Measurements from ENCODE around the gene HOXA3. TPM values are rescaled to one million over a fixed set of nuclear protein-coding genes. Genes with fewer than 3 reads are reported as not detected.

Gene HOXA3
- total and polyA plus RNA-seq, 10 of the 15 experiments (the other 5 are each of a cell fraction or from before 2014, with no cell fraction given), result 0.05 TPM; not detected in 9

GRCh38 chr7:27092819-27093110, 59.6 kb downstream of the HOXA3 start:
- no peak for FAIRE-seq
- Histone ChIP-seq H3K4me3 (no peak overlapping the region), H2AFZ (ENCODE audit: control insufficient read depth, low read depth, low read length) (no peak overlapping the region), H3K27ac (ENCODE audit: control insufficient read depth, insufficient read depth) (no peak overlapping the region), H3K9ac (ENCODE audit: control insufficient read depth, insufficient read depth, low read length) (no peak overlapping the region), H3K9me3 (replicated peaks; ENCODE audit: control insufficient read depth, insufficient read depth, low read length) (peaks cover 3% of the 10 kb centered on the region; the same call in 1 of the 3 replicates), H4K20me1 (ENCODE audit: control insufficient read depth, insufficient read depth) (no peaks in the 10 kb centered on the region), H3K36me3 (ENCODE audit: control insufficient read depth in 2 of 2, insufficient read depth in 2 of 2, low read length in 1 of 2) (no peaks in the 10 kb centered on the region), H3K27me3 (replicated peaks in 1 of 2; ENCODE audit: control insufficient read depth in 2 of 2, insufficient read depth in 2 of 2, low read length in 1 of 2) (peaks cover 0 to 22% of the 10 kb centered on the region in 2 experiments; a peak in 3 of 4 replicates), H3K79me2 (ENCODE audit: control insufficient read depth, insufficient read depth, low read length) (no peaks in the 10 kb centered on the region), H3K4me1 (ENCODE audit: control insufficient read depth, insufficient read depth, low read length) (peaks cover 6% of the 10 kb centered on the region), H3K4me2 (ENCODE audit: control insufficient read depth, insufficient read depth) (no peak overlapping the region)
- RAD21 ChIA-PET (ENCODE audit: unreplicated experiment), result interaction anchor here (0.5 to 3.7 kb wide), 6 partner anchors 9 to 236 kb away, joined by 3 to 24 read pairs (median 3); no protein-coding TSS in a partner anchor
- SMC1A ChIA-PET (ENCODE audit: uncharacterized antibody, unreplicated experiment), result interaction anchor here (0.7 to 7.9 kb wide), 7 partner anchors 11 to 1850 kb away, joined by 3 to 110 read pairs (median 3); no protein-coding TSS in a partner anchor
- no peak for DNase-seq (ENCODE audit: low read depth, low spot score)
- CTCF ChIA-PET, result interaction anchor here (0.8 to 3.4 kb wide), 3 partner anchors 10 to 239 kb away, joined by 3 to 18 read pairs (median 7); no protein-coding TSS in a partner anchor
- TF ChIP-seq IRF4 (IDR thresholded peaks at IDR 0.05; ENCODE audit: low read depth, low read length) (no peak), ATF7 (IDR thresholded peaks at IDR 0.05; ENCODE audit: low read depth) (no peak)
- intact Hi-C loops (cut with micrococcal nuclease; ENCODE audit: unreplicated experiment) (no loop called here), in situ Hi-C loops (cut with MboI) (no loop called here)
- 92% methylated on average over 1 of the region's 1 CpG for WGBS (ENCODE audit: insufficient coverage, insufficient replicate concordance, low lambda C conversion rate, missing lambda C conversion rate)
- ATAC-seq, result no peak
- BruUV-seq (replicated peaks), result no TSS peak
- POLR2A ChIA-PET, result interaction anchor here (0.6 to 1.6 kb wide), 4 partner anchors 9 to 1660 kb away, joined by 3 to 10 read pairs (median 4); no protein-coding TSS in a partner anchor

GRCh38 chr7:27091941-27092818, 60.2 kb downstream of the HOXA3 start:
- H3K9ac ChIP-seq (ENCODE audit: control insufficient read depth, insufficient read depth, low read length), result no peak overlapping the region
- in situ Hi-C loops (cut with MboI) (no loop called here), intact Hi-C loops (cut with micrococcal nuclease; ENCODE audit: unreplicated experiment) (no loop called here)
- H3K27me3 ChIP-seq (replicated peaks in 1 of 2; ENCODE audit: control insufficient read depth in 2 of 2, insufficient read depth in 2 of 2, low read length in 1 of 2), result peaks cover 0 to 23% of the 10 kb centered on the region in 2 experiments; a peak in 3 of 4 replicates
- peaks cover 3% of the 10 kb centered on the region for H3K4me1 ChIP-seq (ENCODE audit: control insufficient read depth, insufficient read depth, low read length)
- no peak overlapping the region for H2AFZ ChIP-seq (ENCODE audit: control insufficient read depth, low read depth, low read length)
- ATAC-seq (no peak), DNase-seq (ENCODE audit: low read depth, low spot score) (no peak), FAIRE-seq (no peak)
- H4K20me1 ChIP-seq (ENCODE audit: control insufficient read depth, insufficient read depth), result no peaks in the 10 kb centered on the region
- ChIA-PET CTCF (interaction anchor here (0.8 to 3.4 kb wide), 4 partner anchors 8 to 238 kb away, joined by 3 to 18 read pairs (median 6); no protein-coding TSS in a partner anchor), RAD21 (ENCODE audit: unreplicated experiment) (interaction anchor here (1.0 to 3.7 kb wide), 4 partner anchors 9 to 229 kb away, joined by 3 to 24 read pairs (median 4); no protein-coding TSS in a partner anchor), POLR2A (interaction anchor here (0.5 to 1.6 kb wide), 5 partner anchors 9 to 1660 kb away, joined by 3 to 10 read pairs (median 4); no protein-coding TSS in a partner anchor), SMC1A (ENCODE audit: uncharacterized antibody, unreplicated experiment) (interaction anchor here (0.7 to 7.9 kb wide), 7 partner anchors 10 to 1849 kb away, joined by 3 to 110 read pairs (median 3); no protein-coding TSS in a partner anchor)
- no peaks in the 10 kb centered on the region for H3K79me2 ChIP-seq (ENCODE audit: control insufficient read depth, insufficient read depth, low read length)
- no peak overlapping the region for H3K4me2 ChIP-seq (ENCODE audit: control insufficient read depth, insufficient read depth)
- WGBS (ENCODE audit: insufficient coverage, insufficient replicate concordance, low lambda C conversion rate, missing lambda C conversion rate), result 62% methylated on average over 9 of the region's 9 CpGs
- no peaks in the 10 kb centered on the region for H3K36me3 ChIP-seq (ENCODE audit: control insufficient read depth in 2 of 2, insufficient read depth in 2 of 2, low read length in 1 of 2)
- no peak overlapping the region for H3K27ac ChIP-seq (ENCODE audit: control insufficient read depth, insufficient read depth)
- no TSS peak for BruUV-seq (replicated peaks)
- H3K9me3 ChIP-seq (replicated peaks; ENCODE audit: control insufficient read depth, insufficient read depth, low read length), result peaks cover 3% of the 10 kb centered on the region; the same call in 1 of the 3 replicates
- no peak overlapping the region for H3K4me3 ChIP-seq
- no peak for TF ChIP-seq ZBTB4 (CRISPR knock-in tag; IDR thresholded peaks at IDR 0.05)
- TF ChIP-seq MLLT1 (IDR thresholded peaks at IDR 0.05), result no peak
- no peak for TF ChIP-seq SRF (IDR thresholded peaks at IDR 0.05; ENCODE audit: low read depth in 2 of 2, low read length in 2 of 2)
- TF ChIP-seq BCL3 (IDR thresholded peaks at IDR 0.05; ENCODE audit: borderline replicate concordance, insufficient read depth, low read depth, low read length, poor library complexity, severe bottlenecking), result no peak
- no peak for TF ChIP-seq HCFC1 (IDR thresholded peaks at IDR 0.05; ENCODE audit: low read length)
- no peak for TF ChIP-seq CBX3 (IDR thresholded peaks at IDR 0.05; ENCODE audit: borderline replicate concordance, low read depth)

Data from GM12878 (cell line).